ENCODE results near the gene PTH2. TPM values are rescaled to one million over a fixed set of nuclear protein-coding genes. Genes with fewer than 3 reads are reported as not detected.

The PTH2 gene
- total and polyA plus RNA-seq, 2 of the 8 experiments (the other 6 are each of a cell fraction or from before 2014, with no cell fraction given), result not detected

DNA sequence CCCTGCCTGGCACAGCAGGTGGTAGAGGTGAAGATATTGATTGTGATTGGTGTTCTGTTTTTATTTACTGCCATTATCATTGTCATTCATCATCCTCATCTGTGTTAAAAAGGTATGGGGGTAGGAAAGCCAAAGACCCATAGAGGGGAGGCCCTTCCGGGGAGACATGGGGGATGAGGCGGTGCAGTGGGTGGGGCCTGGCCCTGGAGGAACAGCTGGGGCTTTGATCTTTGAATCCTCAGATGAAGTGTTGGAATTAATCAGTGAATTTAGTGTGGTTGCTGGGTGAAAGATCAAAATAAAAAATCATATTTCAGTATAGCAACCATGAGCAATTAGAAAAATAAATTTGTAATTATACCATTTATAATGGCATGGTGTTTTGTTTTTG is 7.4 kb downstream of the PTH2 start (continued):
- TF ChIP-seq GABPA (IDR thresholded peaks at IDR 0.05; ENCODE audit: borderline replicate concordance, insufficient read depth, low read length) (no peak), TCF12 (IDR thresholded peaks at IDR 0.05; ENCODE audit: low read depth, low read length) (no peak)
- TF ChIP-seq, protein P1, sequence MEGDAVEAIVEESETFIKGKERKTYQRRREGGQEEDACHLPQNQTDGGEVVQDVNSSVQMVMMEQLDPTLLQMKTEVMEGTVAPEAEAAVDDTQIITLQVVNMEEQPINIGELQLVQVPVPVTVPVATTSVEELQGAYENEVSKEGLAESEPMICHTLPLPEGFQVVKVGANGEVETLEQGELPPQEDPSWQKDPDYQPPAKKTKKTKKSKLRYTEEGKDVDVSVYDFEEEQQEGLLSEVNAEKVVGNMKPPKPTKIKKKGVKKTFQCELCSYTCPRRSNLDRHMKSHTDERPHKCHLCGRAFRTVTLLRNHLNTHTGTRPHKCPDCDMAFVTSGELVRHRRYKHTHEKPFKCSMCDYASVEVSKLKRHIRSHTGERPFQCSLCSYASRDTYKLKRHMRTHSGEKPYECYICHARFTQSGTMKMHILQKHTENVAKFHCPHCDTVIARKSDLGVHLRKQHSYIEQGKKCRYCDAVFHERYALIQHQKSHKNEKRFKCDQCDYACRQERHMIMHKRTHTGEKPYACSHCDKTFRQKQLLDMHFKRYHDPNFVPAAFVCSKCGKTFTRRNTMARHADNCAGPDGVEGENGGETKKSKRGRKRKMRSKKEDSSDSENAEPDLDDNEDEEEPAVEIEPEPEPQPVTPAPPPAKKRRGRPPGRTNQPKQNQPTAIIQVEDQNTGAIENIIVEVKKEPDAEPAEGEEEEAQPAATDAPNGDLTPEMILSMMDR (IDR thresholded peaks at IDR 0.05; ENCODE audit: control extremely low read depth in 1 of 3, insufficient read depth in 1 of 3, low read depth in 1 of 3, low read length in 3 of 3), result no peak
